Hepatocyte (in vitro differentiated cells): ENCODE results near the gene CCNI2. TPM values are rescaled to one million over a fixed set of nuclear protein-coding genes. Genes with fewer than 3 reads are reported as not detected.

Source experiments
- DNase-seq: peaks from one replicate; pipeline ENCODE4 v3.0.0-alpha.2; 2016; ENCODE audit warnings: low spot score
- H2AFZ ChIP-seq: fragments of 200-600 bp; sonication (generic); 2 replicates; pipeline ENCODE4 v1.6.0; 2016; ENCODE audit warnings: antibody characterized with exemption, mild to moderate bottlenecking
- H3K27ac ChIP-seq: fragments of 200-600 bp; sonication (generic); 2 replicates; pipeline ENCODE4 v1.5.1; 2016; ENCODE audit warnings: mild to moderate bottlenecking
- H3K27me3 ChIP-seq: fragments of 200-600 bp; sonication (generic); 2 replicates; pipeline ENCODE4 v1.6.1; 2016
- H3K36me3 ChIP-seq: fragments of 200-600 bp; sonication (generic); replicated peaks from 2 replicates; pipeline ENCODE4 v1.5.1; 2016; ENCODE audit warnings: low read depth; ENCODE audit not compliant: insufficient read depth
- H3K4me1 ChIP-seq: fragments of 200-600 bp; sonication (generic); 2 replicates; pipeline ENCODE4 v1.5.1; 2016; ENCODE audit warnings: mild to moderate bottlenecking, moderate library complexity; ENCODE audit not compliant: insufficient read depth
- H3K4me2 ChIP-seq: fragments of 200-600 bp; sonication (generic); 2 replicates; pipeline ENCODE4 v1.6.0; 2016
- H3K4me3 ChIP-seq: fragments of 200-600 bp; sonication (generic); 2 replicates; pipeline ENCODE4 v1.5.1; 2016; ENCODE audit warnings: mild to moderate bottlenecking
- H3K79me2 ChIP-seq: fragments of 200-600 bp; sonication (generic); 2 replicates; pipeline ENCODE4 v1.6.0; 2017; ENCODE audit warnings: mild to moderate bottlenecking
- H3K9me2 ChIP-seq: fragments of 200-600 bp; sonication (generic); replicated peaks from 2 replicates; pipeline ENCODE4 v1.6.0; 2017; ENCODE audit warnings: mild to moderate bottlenecking; ENCODE audit not compliant: insufficient read depth
- H3K9me3 ChIP-seq: fragments of 200-600 bp; sonication (generic); 2 replicates; pipeline ENCODE4 v1.5.1; 2016; ENCODE audit warnings: low read depth, mild to moderate bottlenecking
- H4K20me1 ChIP-seq: fragments of 200-600 bp; sonication (generic); 2 replicates; pipeline ENCODE4 v1.6.0; 2016; ENCODE audit warnings: mild to moderate bottlenecking; ENCODE audit not compliant: insufficient read depth, poor library complexity, severe bottlenecking
- CTCF ChIP-seq: fragments of 200-600 bp; sonication (generic); IDR thresholded peaks from 2 replicates; pipeline ENCODE4 v1.5.1; 2016; ENCODE audit warnings: antibody characterized with exemption, mild to moderate bottlenecking; ENCODE audit not compliant: poor library complexity
- EZH2 ChIP-seq: fragments of 200-600 bp; sonication (generic); IDR thresholded peaks from 2 replicates; pipeline ENCODE4 v1.6.1; 2016; ENCODE audit warnings: antibody characterized with exemption, mild to moderate bottlenecking, borderline replicate concordance
- EZH2phosphoT487 ChIP-seq: fragments of 200-600 bp; sonication (generic); IDR thresholded peaks from one replicate; pipeline ENCODE4 v1.6.1; 2018; ENCODE audit warnings: antibody characterized with exemption, mild to moderate bottlenecking, low read depth, moderate library complexity; ENCODE audit not compliant: unreplicated experiment, severe bottlenecking
- WGBS: methylation state at CpG from one replicate; pipeline ENCODE4 v1.1.6; 2016; ENCODE audit warnings: low lambda C conversion rate; ENCODE audit errors: missing lambda C conversion rate; 5-methylcytosine and 5-hydroxymethylcytosine counted together
- polyA plus RNA-seq: library from polyadenylated mRNA; unstranded; fragments of >200 nt; fragmentation: Nextera tagmentation; extraction: Ambion mirVana; gene quantifications from 2 replicates; pipeline ENCODE4 v1.2.1, GENCODE V29; 2016
- total RNA-seq: library from RNA; depleted of rRNA; stranded (reverse); fragments of >200 nt; gene quantifications from 2 replicates; pipeline ENCODE4 v1.2.3, GENCODE V29; 2014

Gene CCNI2
- total and polyA plus RNA-seq, 2 experiments from 2014 or later, result 1.4 to 1.8 TPM

GRCh38 chr5:132736853-132737833 lies 10.1 kb upstream of the CCNI2 start, which contains the start of gene KIF3A:
KIF3A (minus strand) TSS chr5:132737546; CDS start chr5:132737419, 127 bp downstream.
- Histone ChIP-seq H3K27me3 (peaks cover 2% of the 10 kb centered on the region), H3K4me3 (peak within 1 kb of the TSS; percentile 72), H3K9me2 (no peaks in the 10 kb centered on the region), H3K9me3 (no peaks in the 10 kb centered on the region), H3K4me2 (peak within 1 kb of the TSS; percentile 75), H3K4me1 (peaks cover 5% of the 10 kb centered on the region), H3K27ac (peak within 1 kb of the TSS; percentile 36), H4K20me1 (no peaks in the 10 kb centered on the region), H3K79me2 (peaks cover 27% of the 10 kb centered on the region), H3K36me3 (no peaks in the 10 kb centered on the region), H2AFZ (peak within 1 kb of the TSS; percentile 62)
- DNase-seq, result peak; percentile 99
- TF ChIP-seq EZH2 (no peak), CTCF (no peak), EZH2phosphoT487 (no peak)
- under 1% methylated on average over 65 of the region's 81 CpGs for WGBS

GRCh38 chr5:132737982-132738681 lies 9.1 kb upstream of the CCNI2 start:
- Histone ChIP-seq H3K9me2 (no peaks in the 10 kb centered on the region), H3K79me2 (peaks cover 27% of the 10 kb centered on the region), H3K36me3 (no peaks in the 10 kb centered on the region), H3K4me2 (peak overlapping the region; percentile 75), H3K9me3 (no peaks in the 10 kb centered on the region), H3K4me3 (no peak overlapping the region), H3K27ac (no peak overlapping the region), H2AFZ (peak overlapping the region; percentile 62), H3K27me3 (peaks cover 2% of the 10 kb centered on the region), H3K4me1 (peaks cover 5% of the 10 kb centered on the region), H4K20me1 (no peaks in the 10 kb centered on the region)
- no peak for DNase-seq
- WGBS, result 77% methylated on average over 9 of the region's 9 CpGs
- TF ChIP-seq EZH2phosphoT487, result no peak
- no peak for TF ChIP-seq EZH2
- no peak for TF ChIP-seq CTCF

- no peak for DNase-seq
- H3K4me1 ChIP-seq, result peaks cover 5% of the 10 kb centered on the region
- H3K36me3 ChIP-seq, result no peaks in the 10 kb centered on the region
- H3K9me3 ChIP-seq, result no peaks in the 10 kb centered on the region
- no peaks in the 10 kb centered on the region for H4K20me1 ChIP-seq
- no peak overlapping the region for H3K4me2 ChIP-seq
- H3K4me3 ChIP-seq, result no peak overlapping the region
- H3K27me3 ChIP-seq, result peaks cover 2% of the 10 kb centered on the region
- no peak for TF ChIP-seq CTCF
- TF ChIP-seq EZH2, result no peak
- no peak for TF ChIP-seq EZH2phosphoT487
- no peak overlapping the region for H3K27ac ChIP-seq
- no peaks in the 10 kb centered on the region for H3K9me2 ChIP-seq
- H2AFZ ChIP-seq, result no peak overlapping the region
- WGBS, result 91% methylated on average over 1 of the region's 1 CpG
- peaks cover 26% of the 10 kb centered on the region for H3K79me2 ChIP-seq
Observed at GRCh38 chr5:132739232-132739631, 8.0 kb upstream of the CCNI2 start.
